HG02623 (cell line): Measurements from ENCODE around the gene EXOSC6.
"Not testable (repeated sequence)": the region's sequence is repeated elsewhere in the genome, so short reads cannot be mapped to it uniquely, and the experiment has no call there.

Experiments
- ATAC-seq: cut with Tn5 transposase; IDR thresholded peaks from one replicate; pipeline ENCODE4 v1.9.1; 2021; ENCODE audit warnings: moderate library complexity; ENCODE audit not compliant: unreplicated experiment

Gene EXOSC6

DNA sequence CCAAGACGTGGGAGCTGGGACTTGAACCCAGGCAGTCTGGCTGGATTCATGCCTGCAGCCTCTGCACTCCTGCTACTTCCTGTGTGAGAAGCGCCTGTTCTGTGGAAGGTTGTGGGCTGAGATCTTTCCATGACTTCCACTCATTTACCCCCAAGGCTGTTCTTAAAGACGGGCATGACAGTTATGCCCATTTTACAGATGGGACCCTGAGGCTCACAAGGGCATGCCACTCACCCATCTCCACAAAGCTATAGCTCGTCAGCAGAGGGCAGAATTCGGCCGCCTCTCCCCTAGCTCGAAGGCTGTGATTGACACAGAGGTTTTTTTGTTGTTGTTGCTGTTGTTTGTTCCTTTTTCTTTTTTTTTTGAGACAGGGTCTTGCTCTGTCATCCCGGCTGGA is 51.7 kb downstream of the EXOSC6 start:
- ATAC-seq: not testable (repeated sequence)

DNA sequence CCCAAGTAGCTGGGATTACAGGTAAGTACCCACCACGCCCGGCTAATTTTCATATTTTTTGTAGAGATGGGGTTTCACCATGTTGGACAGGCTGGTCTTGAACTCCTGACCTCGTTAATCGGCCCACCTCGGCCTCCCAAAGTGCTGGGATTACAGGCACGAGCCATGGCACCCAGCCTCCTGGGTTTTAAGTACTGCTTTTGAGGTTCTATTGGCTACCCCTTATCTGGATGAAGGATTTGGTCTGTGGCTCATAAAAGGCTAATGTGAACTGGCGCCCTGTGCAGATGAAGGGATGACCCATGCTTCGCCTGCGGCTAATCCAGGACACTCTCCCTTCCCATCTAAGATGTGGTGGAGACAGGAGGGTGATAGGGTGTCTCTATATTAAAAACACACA is 52.6 kb downstream of the EXOSC6 start:
- not testable (repeated sequence) for ATAC-seq

DNA sequence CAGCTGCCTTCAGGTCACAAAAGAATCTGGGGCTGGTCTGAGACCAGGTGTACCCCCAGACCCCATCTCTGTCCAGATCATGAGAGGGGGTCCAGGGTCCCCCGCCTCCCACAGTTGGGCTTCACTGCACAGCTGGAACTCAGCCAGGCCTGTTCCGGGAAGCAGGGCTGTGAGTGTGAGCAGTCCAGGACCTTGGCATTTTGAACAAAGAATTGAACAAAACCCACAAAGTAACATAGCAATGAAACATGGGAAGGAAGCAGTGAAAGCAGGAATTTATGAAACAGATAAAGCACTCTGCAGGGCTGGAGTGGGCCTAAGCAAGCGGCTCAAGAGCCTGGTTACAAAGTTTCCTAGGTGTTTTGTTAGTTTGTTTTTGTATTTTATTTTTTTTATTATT is 53.1 kb downstream of the EXOSC6 start:
- ATAC-seq: not testable (repeated sequence)

DNA sequence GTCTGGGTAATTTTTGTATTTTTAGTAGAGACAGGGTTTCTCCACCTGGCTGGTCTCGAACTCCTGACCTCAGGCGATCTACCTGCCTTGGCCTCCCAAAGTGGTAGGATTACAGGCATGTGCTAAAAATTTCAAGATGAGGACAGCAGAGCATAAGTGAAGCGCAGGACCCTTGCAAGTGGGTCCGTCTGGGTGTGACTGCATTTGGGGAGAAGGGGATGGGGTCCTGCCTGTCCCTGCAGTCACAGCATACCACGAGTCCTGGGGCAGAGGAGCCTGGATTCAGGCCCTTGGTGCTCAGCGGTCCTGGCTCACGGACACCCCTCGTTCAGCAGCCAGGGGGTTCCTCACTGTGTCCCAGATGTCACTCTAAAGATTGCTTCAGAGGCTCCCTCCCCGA is 53.5 kb downstream of the EXOSC6 start:
- ATAC-seq: not testable (repeated sequence)

DNA sequence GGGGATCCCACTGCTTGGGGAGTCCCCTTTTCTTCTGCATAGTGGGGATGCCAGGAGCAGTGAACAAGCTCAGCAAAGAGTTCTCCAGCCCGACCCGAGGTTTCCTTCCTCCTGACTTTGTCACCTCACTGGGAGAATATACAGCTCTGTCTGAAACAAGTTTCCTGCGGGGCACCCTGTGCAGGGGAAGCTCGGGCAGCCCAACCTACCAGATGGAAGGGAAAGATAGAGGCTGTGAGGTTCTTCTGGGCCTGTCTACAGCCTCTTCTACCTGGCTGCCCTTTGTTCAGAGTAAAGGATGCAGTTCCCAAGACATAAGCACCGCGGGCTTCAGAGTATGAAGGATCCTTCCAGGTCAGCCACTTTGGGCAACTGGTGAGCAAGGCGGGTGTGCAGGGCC is 54.1 kb downstream of the EXOSC6 start:
- ATAC-seq: not testable (repeated sequence)
